ENCODE results near the gene PDLIM5. TPM values are rescaled to one million over a fixed set of nuclear protein-coding genes. Genes with fewer than 3 reads are reported as not detected.

The PDLIM5 gene
- total and polyA plus RNA-seq, 2 of the 8 experiments (the other 6 are each of a cell fraction or from before 2014, with no cell fraction given) = 37.3 to 62.1 TPM

DNA sequence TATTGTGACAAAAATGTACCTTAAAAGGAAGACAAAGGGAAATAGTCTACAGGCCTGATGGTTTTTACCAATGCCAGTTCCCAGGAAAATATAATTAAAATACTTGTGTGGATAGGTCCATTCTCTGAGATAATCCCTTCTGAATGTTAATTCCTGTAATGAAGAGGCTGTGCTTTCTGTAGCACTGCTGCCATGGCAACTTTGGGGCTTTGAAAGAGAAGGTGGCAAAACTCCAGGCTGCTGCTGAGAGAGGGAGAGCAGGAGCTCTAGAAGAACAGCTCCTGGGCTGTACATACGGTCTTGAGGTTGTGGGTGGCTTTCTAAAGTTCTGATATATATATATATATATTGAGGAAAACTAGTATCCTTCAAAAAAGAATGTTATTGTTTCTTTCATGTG is 125.4 kb downstream of the PDLIM5 start (continued):
- TF ChIP-seq, protein P1, sequence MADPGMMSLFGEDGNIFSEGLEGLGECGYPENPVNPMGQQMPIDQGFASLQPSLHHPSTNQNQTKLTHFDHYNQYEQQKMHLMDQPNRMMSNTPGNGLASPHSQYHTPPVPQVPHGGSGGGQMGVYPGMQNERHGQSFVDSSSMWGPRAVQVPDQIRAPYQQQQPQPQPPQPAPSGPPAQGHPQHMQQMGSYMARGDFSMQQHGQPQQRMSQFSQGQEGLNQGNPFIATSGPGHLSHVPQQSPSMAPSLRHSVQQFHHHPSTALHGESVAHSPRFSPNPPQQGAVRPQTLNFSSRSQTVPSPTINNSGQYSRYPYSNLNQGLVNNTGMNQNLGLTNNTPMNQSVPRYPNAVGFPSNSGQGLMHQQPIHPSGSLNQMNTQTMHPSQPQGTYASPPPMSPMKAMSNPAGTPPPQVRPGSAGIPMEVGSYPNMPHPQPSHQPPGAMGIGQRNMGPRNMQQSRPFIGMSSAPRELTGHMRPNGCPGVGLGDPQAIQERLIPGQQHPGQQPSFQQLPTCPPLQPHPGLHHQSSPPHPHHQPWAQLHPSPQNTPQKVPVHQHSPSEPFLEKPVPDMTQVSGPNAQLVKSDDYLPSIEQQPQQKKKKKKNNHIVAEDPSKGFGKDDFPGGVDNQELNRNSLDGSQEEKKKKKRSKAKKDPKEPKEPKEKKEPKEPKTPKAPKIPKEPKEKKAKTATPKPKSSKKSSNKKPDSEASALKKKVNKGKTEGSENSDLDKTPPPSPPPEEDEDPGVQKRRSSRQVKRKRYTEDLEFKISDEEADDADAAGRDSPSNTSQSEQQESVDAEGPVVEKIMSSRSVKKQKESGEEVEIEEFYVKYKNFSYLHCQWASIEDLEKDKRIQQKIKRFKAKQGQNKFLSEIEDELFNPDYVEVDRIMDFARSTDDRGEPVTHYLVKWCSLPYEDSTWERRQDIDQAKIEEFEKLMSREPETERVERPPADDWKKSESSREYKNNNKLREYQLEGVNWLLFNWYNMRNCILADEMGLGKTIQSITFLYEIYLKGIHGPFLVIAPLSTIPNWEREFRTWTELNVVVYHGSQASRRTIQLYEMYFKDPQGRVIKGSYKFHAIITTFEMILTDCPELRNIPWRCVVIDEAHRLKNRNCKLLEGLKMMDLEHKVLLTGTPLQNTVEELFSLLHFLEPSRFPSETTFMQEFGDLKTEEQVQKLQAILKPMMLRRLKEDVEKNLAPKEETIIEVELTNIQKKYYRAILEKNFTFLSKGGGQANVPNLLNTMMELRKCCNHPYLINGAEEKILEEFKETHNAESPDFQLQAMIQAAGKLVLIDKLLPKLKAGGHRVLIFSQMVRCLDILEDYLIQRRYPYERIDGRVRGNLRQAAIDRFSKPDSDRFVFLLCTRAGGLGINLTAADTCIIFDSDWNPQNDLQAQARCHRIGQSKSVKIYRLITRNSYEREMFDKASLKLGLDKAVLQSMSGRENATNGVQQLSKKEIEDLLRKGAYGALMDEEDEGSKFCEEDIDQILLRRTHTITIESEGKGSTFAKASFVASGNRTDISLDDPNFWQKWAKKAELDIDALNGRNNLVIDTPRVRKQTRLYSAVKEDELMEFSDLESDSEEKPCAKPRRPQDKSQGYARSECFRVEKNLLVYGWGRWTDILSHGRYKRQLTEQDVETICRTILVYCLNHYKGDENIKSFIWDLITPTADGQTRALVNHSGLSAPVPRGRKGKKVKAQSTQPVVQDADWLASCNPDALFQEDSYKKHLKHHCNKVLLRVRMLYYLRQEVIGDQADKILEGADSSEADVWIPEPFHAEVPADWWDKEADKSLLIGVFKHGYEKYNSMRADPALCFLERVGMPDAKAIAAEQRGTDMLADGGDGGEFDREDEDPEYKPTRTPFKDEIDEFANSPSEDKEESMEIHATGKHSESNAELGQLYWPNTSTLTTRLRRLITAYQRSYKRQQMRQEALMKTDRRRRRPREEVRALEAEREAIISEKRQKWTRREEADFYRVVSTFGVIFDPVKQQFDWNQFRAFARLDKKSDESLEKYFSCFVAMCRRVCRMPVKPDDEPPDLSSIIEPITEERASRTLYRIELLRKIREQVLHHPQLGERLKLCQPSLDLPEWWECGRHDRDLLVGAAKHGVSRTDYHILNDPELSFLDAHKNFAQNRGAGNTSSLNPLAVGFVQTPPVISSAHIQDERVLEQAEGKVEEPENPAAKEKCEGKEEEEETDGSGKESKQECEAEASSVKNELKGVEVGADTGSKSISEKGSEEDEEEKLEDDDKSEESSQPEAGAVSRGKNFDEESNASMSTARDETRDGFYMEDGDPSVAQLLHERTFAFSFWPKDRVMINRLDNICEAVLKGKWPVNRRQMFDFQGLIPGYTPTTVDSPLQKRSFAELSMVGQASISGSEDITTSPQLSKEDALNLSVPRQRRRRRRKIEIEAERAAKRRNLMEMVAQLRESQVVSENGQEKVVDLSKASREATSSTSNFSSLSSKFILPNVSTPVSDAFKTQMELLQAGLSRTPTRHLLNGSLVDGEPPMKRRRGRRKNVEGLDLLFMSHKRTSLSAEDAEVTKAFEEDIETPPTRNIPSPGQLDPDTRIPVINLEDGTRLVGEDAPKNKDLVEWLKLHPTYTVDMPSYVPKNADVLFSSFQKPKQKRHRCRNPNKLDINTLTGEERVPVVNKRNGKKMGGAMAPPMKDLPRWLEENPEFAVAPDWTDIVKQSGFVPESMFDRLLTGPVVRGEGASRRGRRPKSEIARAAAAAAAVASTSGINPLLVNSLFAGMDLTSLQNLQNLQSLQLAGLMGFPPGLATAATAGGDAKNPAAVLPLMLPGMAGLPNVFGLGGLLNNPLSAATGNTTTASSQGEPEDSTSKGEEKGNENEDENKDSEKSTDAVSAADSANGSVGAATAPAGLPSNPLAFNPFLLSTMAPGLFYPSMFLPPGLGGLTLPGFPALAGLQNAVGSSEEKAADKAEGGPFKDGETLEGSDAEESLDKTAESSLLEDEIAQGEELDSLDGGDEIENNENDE (IDR thresholded peaks at IDR 0.05; ENCODE audit: insufficient replicate concordance, low read length) = no peak

All from H1 (cell line).